ENCODE data around the gene NKRF. TPM values are rescaled to one million over a fixed set of nuclear protein-coding genes. Genes with fewer than 3 reads are reported as not detected.

Gene NKRF
- polyA plus RNA-seq = 8.5 TPM
- long read RNA-seq, donor 1, partial matches to known transcripts = 0 of 2 reads
- long read RNA-seq, donor 1, other reads (novel, unspliced or antisense) = 0 of 2 reads
- long read RNA-seq, donor 2, partial matches to known transcripts = 0 of 4 reads
- long read RNA-seq, donor 2, other reads (novel, unspliced or antisense) = 0 of 4 reads
- long read RNA-seq, donor 3, partial matches to known transcripts = 0 of 2 reads
- long read RNA-seq, donor 3, other reads (novel, unspliced or antisense) = 0 of 2 reads
- long read RNA-seq, donor 4 = 0 reads
- long read RNA-seq, donor 5, partial matches to known transcripts = 0 of 1 reads
- long read RNA-seq, donor 5, other reads (novel, unspliced or antisense) = 0 of 1 reads
- long read RNA-seq, donor 6, partial matches to known transcripts = 0 of 2 reads
- long read RNA-seq, donor 6, other reads (novel, unspliced or antisense) = 0 of 2 reads
- long read RNA-seq, donor 7, partial matches to known transcripts = 0 of 4 reads
- long read RNA-seq, donor 7, other reads (novel, unspliced or antisense) = 0 of 4 reads
- long read RNA-seq, donor 8, partial matches to known transcripts = 0 of 4 reads
- long read RNA-seq, donor 8, other reads (novel, unspliced or antisense) = 0 of 4 reads
- long read RNA-seq, donor 9, partial matches to known transcripts = 0 of 1 reads
- long read RNA-seq, donor 9, other reads (novel, unspliced or antisense) = 0 of 1 reads
- long read RNA-seq, donor 10, partial matches to known transcripts = 0 of 4 reads
- long read RNA-seq, donor 10, other reads (novel, unspliced or antisense) = 0 of 4 reads
- long read RNA-seq, donor 11, partial matches to known transcripts = 0 of 1 reads
- long read RNA-seq, donor 11, other reads (novel, unspliced or antisense) = 0 of 1 reads

DNA sequence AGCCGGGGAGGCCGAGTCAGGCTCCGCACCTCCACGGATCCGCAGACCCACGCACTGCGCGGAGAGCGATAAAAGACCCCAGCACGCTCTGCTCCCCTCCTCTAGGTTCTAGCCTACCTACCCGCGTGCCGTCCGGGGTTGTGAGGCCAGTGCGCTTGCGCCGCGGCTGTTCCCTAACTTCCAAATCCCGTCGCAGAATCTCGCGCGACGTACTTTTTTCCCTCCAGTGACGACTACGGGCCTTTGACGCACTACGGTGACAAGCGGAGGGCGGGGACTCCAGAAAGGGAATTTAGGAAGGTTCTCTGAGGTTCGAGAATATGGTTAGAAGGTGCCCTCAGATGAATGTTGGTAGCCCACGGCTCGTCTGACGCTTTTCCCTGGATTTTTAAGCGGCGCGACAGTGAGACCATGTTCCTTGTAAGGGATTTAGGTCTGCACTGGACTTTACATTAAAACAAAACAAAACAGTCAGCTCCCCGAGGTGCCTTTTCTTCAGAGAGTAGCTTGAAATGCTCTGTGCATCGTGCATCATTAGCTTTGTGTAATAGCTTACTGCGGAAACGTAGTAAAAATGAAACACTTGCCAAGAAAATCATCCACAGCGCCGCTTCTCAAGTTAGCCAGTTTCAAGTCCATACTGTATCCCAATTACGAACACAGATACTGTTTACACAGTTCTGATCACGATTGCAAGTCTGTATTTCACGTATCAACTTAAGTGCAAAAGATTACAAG lies at the start of gene NKRF:
Gene NKRF, minus strand, starts transcription at position 145 of the 738 bp plus-strand sequence.
- peak within 1 kb of the TSS; percentile 80 for H3K27ac ChIP-seq (ENCODE audit: low read length)
- H3K27me3 ChIP-seq (ENCODE audit: control insufficient read depth, insufficient read depth, low read length) = no peaks in the 10 kb centered on the region
- H3K36me3 ChIP-seq (ENCODE audit: control insufficient read depth, insufficient read depth, low read length) = no peaks in the 10 kb centered on the region
- peak within 1 kb of the TSS; percentile 85 for H3K4me3 ChIP-seq (ENCODE audit: low read length)
- no CpG with 5 or more reads among the region's 46 CpGs for WGBS (ENCODE audit: insufficient coverage, low lambda C conversion rate)
- H3K4me1 ChIP-seq (ENCODE audit: control insufficient read depth, insufficient read depth, low read length) = no peaks in the 10 kb centered on the region
- H3K9me3 ChIP-seq (ENCODE audit: control insufficient read depth, low read depth, low read length) = no peaks in the 10 kb centered on the region
- DNase-seq = peak; percentile 89 to 90

- Histone ChIP-seq H3K27me3 (ENCODE audit: control insufficient read depth, insufficient read depth, low read length) (no peaks in the 10 kb centered on the region), H3K4me3 (ENCODE audit: low read length) (no peak overlapping the region), H3K9me3 (ENCODE audit: control insufficient read depth, low read depth, low read length) (no peaks in the 10 kb centered on the region), H3K27ac (ENCODE audit: low read length) (no peak overlapping the region), H3K36me3 (ENCODE audit: control insufficient read depth, insufficient read depth, low read length) (no peaks in the 10 kb centered on the region), H3K4me1 (ENCODE audit: control insufficient read depth, insufficient read depth, low read length) (no peaks in the 10 kb centered on the region)
- no CpG with 5 or more reads among the region's 6 CpGs for WGBS (ENCODE audit: insufficient coverage, low lambda C conversion rate)
- DNase-seq = no peak
Measured at GRCh38 chrX:119655125-119655524, 48.9 kb upstream of the NKRF start.

GRCh38 chrX:119654112-119654531 lies 47.9 kb upstream of the NKRF start:
- DNase-seq = peak in 1 of 2 donors; percentile 3
- no peaks in the 10 kb centered on the region for H3K9me3 ChIP-seq (ENCODE audit: control insufficient read depth, low read depth, low read length)
- H3K36me3 ChIP-seq (ENCODE audit: control insufficient read depth, insufficient read depth, low read length) = no peaks in the 10 kb centered on the region
- no peak overlapping the region for H3K4me3 ChIP-seq (ENCODE audit: low read length)
- H3K27me3 ChIP-seq (ENCODE audit: control insufficient read depth, insufficient read depth, low read length) = no peaks in the 10 kb centered on the region
- no CpG with 5 or more reads among the region's 8 CpGs for WGBS (ENCODE audit: insufficient coverage, low lambda C conversion rate)
- no peak overlapping the region for H3K27ac ChIP-seq (ENCODE audit: low read length)
- no peaks in the 10 kb centered on the region for H3K4me1 ChIP-seq (ENCODE audit: control insufficient read depth, insufficient read depth, low read length)

DNA sequence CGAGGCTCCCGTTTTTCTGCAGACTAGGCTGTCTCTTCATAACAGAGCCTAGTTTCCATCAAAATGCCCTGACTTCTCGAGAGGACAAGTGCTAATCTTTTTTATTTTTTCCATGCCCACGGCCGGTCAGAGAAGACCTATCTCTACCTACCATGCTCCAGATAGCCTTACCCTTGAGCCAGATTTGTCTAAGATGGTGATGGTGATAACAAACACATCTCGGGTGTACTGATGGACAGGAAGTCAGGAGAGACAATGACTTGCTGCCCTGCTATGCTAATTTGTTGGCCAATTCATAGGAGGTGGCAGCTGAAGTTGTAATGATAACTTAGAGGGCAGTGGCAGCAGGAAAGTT lies 42.2 kb upstream of the NKRF start:
- Histone ChIP-seq H3K9me3 (ENCODE audit: control insufficient read depth, low read depth, low read length) (no peaks in the 10 kb centered on the region), H3K27ac (ENCODE audit: low read length) (no peak overlapping the region), H3K4me3 (ENCODE audit: low read length) (no peak overlapping the region), H3K4me1 (ENCODE audit: control insufficient read depth, insufficient read depth, low read length) (no peaks in the 10 kb centered on the region), H3K27me3 (ENCODE audit: control insufficient read depth, insufficient read depth, low read length) (no peaks in the 10 kb centered on the region), H3K36me3 (ENCODE audit: control insufficient read depth, insufficient read depth, low read length) (no peaks in the 10 kb centered on the region)
- no CpG with 5 or more reads among the region's 6 CpGs for WGBS (ENCODE audit: insufficient coverage, low lambda C conversion rate)
- DNase-seq = no peak

- DNase-seq = no peak
- Histone ChIP-seq H3K4me3 (ENCODE audit: low read length) (no peak overlapping the region), H3K4me1 (ENCODE audit: control insufficient read depth, insufficient read depth, low read length) (no peaks in the 10 kb centered on the region), H3K27me3 (ENCODE audit: control insufficient read depth, insufficient read depth, low read length) (no peaks in the 10 kb centered on the region), H3K36me3 (ENCODE audit: control insufficient read depth, insufficient read depth, low read length) (no peaks in the 10 kb centered on the region), H3K27ac (ENCODE audit: low read length) (no peak overlapping the region), H3K9me3 (ENCODE audit: control insufficient read depth, low read depth, low read length) (no peaks in the 10 kb centered on the region)
- no CpG with 5 or more reads among the region's 17 CpGs for WGBS (ENCODE audit: insufficient coverage, low lambda C conversion rate)
Measured at GRCh38 chrX:119647552-119648420, 41.6 kb upstream of the NKRF start.

DNA sequence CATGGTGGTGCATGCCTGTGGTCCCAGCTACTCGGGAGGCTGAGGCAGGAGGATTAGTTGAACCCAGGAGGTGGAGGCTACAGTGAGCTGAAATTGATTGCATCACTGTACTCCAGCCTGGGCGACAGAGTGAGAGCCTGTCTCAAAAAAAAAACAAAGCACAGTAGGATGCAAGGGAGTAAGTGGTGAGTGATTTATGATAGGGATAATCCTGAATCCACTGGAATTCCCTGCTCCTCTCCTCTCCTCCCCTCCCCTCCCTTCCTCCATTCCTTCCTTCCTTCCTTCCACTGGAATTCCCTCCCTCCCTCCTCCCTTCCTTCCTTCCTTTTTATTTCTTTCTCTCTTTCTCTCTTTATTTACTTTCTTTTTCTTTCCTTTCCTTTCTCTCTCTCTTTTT lies 40.9 kb upstream of the NKRF start:
- H3K27me3 ChIP-seq (ENCODE audit: control insufficient read depth, insufficient read depth, low read length) = no peaks in the 10 kb centered on the region
- no peaks in the 10 kb centered on the region for H3K9me3 ChIP-seq (ENCODE audit: control insufficient read depth, low read depth, low read length)
- no peaks in the 10 kb centered on the region for H3K4me1 ChIP-seq (ENCODE audit: control insufficient read depth, insufficient read depth, low read length)
- no peak overlapping the region for H3K4me3 ChIP-seq (ENCODE audit: low read length)
- no CpG with 5 or more reads among the region's 2 CpGs for WGBS (ENCODE audit: insufficient coverage, low lambda C conversion rate)
- no peak overlapping the region for H3K27ac ChIP-seq (ENCODE audit: low read length)
- no peaks in the 10 kb centered on the region for H3K36me3 ChIP-seq (ENCODE audit: control insufficient read depth, insufficient read depth, low read length)
- no peak for DNase-seq

DNA sequence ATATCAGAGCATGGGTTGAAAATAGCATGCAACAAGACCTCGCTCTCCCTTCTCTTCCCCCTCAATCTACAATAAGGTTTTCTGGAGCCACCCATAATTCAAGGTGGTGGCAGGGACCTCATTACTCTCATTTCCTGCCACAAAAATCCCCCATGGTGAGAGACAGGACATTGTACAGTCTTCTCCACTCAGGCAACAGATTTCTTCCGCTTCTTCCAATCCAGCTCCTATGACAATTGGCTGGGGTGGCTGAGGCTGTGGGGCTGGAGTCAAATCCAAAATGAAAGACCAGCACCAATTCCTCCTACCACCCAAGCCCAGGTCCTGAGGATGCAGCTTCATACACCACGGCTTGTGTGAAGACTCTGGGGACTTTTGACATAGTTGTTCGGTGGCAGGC lies 40.3 kb upstream of the NKRF start:
- no CpG with 5 or more reads among the region's 4 CpGs for WGBS (ENCODE audit: insufficient coverage, low lambda C conversion rate)
- Histone ChIP-seq H3K27me3 (ENCODE audit: control insufficient read depth, insufficient read depth, low read length) (no peaks in the 10 kb centered on the region), H3K27ac (ENCODE audit: low read length) (no peak overlapping the region), H3K4me1 (ENCODE audit: control insufficient read depth, insufficient read depth, low read length) (no peaks in the 10 kb centered on the region), H3K4me3 (ENCODE audit: low read length) (no peak overlapping the region), H3K36me3 (ENCODE audit: control insufficient read depth, insufficient read depth, low read length) (no peaks in the 10 kb centered on the region), H3K9me3 (ENCODE audit: control insufficient read depth, low read depth, low read length) (no peaks in the 10 kb centered on the region)
- DNase-seq = no peak

GRCh38 chrX:119643696-119644095 lies 37.5 kb upstream of the NKRF start:
- WGBS (ENCODE audit: insufficient coverage, low lambda C conversion rate) = no CpG with 5 or more reads among the region's 8 CpGs
- no peaks in the 10 kb centered on the region for H3K4me1 ChIP-seq (ENCODE audit: control insufficient read depth, insufficient read depth, low read length)
- no peak overlapping the region for H3K27ac ChIP-seq (ENCODE audit: low read length)
- H3K9me3 ChIP-seq (ENCODE audit: control insufficient read depth, low read depth, low read length) = no peaks in the 10 kb centered on the region
- no peak overlapping the region for H3K4me3 ChIP-seq (ENCODE audit: low read length)
- H3K27me3 ChIP-seq (ENCODE audit: control insufficient read depth, insufficient read depth, low read length) = no peaks in the 10 kb centered on the region
- H3K36me3 ChIP-seq (ENCODE audit: control insufficient read depth, insufficient read depth, low read length) = no peaks in the 10 kb centered on the region
- no peak for DNase-seq

- no peak for DNase-seq
- Histone ChIP-seq H3K27ac (ENCODE audit: low read length) (no peak overlapping the region), H3K4me1 (ENCODE audit: control insufficient read depth, insufficient read depth, low read length) (no peaks in the 10 kb centered on the region), H3K27me3 (ENCODE audit: control insufficient read depth, insufficient read depth, low read length) (no peaks in the 10 kb centered on the region), H3K9me3 (ENCODE audit: control insufficient read depth, low read depth, low read length) (no peaks in the 10 kb centered on the region), H3K4me3 (ENCODE audit: low read length) (no peak overlapping the region), H3K36me3 (ENCODE audit: control insufficient read depth, insufficient read depth, low read length) (peaks cover 2% of the 10 kb centered on the region)
- WGBS (ENCODE audit: insufficient coverage, low lambda C conversion rate) = no CpG with 5 or more reads among the region's 5 CpGs
Measured at GRCh38 chrX:119640731-119641170, 34.5 kb upstream of the NKRF start.

Measured in large intestine (tissue), 12 donors.